Kidney (tissue), 14 donors: Measurements from ENCODE around the gene ADRA2B. TPM values are rescaled to one million over a fixed set of nuclear protein-coding genes. Genes with fewer than 3 reads are reported as not detected.
A peak's percentile ranks its signal among the peaks of the same experiment; 100 is the strongest.

Experiments
- DNase-seq, 5 donors: peaks; one replicate each; pipeline ENCODE4 v3.0.0-alpha.2; 2013 to 2020
- FAIRE-seq: peaks from 2 replicates; lab custom pipeline; 2012; peaks lifted over from hg19 to GRCh38; lab: Jason Lieb, UNC
- H3K27ac ChIP-seq, 2 donors: one replicate each; pipeline ENCODE4 v1.7.0; 2013; ENCODE audit warnings: low read depth in 2 of 2, low read length in 2 of 2, inconsistent platforms in 1 of 2
- H3K27me3 ChIP-seq: one replicate; pipeline ENCODE4 v1.7.1; 2013; ENCODE audit warnings: low read length, inconsistent platforms; ENCODE audit not compliant: control insufficient read depth, insufficient read depth
- H3K36me3 ChIP-seq, 3 donors: one replicate each; pipeline versions ENCODE4 v1.7.0 to v1.7.1; 2013; ENCODE audit warnings: low read length in 3 of 3, control low read depth in 1 of 3, inconsistent platforms in 1 of 3; ENCODE audit not compliant: insufficient read depth in 3 of 3, control insufficient read depth in 2 of 3
- H3K4me1 ChIP-seq, 3 donors: one replicate each; pipeline versions ENCODE4 v1.7.0 to v1.7.1; 2013; ENCODE audit warnings: low read length in 3 of 3, inconsistent platforms in 1 of 3, low read depth in 1 of 3; ENCODE audit not compliant: control insufficient read depth in 2 of 3, insufficient read depth in 2 of 3
- H3K4me3 ChIP-seq, 3 donors: one replicate each; pipeline versions ENCODE4 v1.7.0 to v1.8.1; 2013; ENCODE audit warnings: low read length in 3 of 3, control low read depth in 1 of 3, inconsistent platforms in 1 of 3
- H3K9ac ChIP-seq, 3 donors: one replicate each; pipeline versions ENCODE4 v1.7.0 to v1.7.1; 2013; ENCODE audit warnings: low read length in 3 of 3, control low read depth in 1 of 3, inconsistent platforms in 1 of 3
- H3K9me3 ChIP-seq, 3 donors: one replicate each; pipeline versions ENCODE4 v1.7.0 to v1.7.1; 2013; ENCODE audit warnings: low read length in 3 of 3, control low read depth in 1 of 3, inconsistent platforms in 1 of 3; ENCODE audit not compliant: control insufficient read depth in 2 of 3, insufficient read depth in 1 of 3
- CTCF ChIP-seq: IDR thresholded peaks from 3 replicates; pipeline ENCODE4 v1.5.1; 2012; ENCODE audit warnings: mild to moderate bottlenecking, moderate library complexity, borderline replicate concordance; ENCODE audit not compliant: insufficient read depth; ENCODE audit errors: extremely low read depth
- intact Hi-C: fragments of 100-400 bp; cut with DNase I; formaldehyde crosslinking; loops from one replicate; pipeline ENCODE4 v1.11.1; 2022
- polyA plus RNA-seq: library from polyadenylated mRNA; stranded (reverse); fragments of 350-450 nt; fragmentation: Illumina TruSeq; extraction: RNeasy Lipid Tissue Mini Kit (QIAGEN cat#74804); gene quantifications from one replicate; pipeline ENCODE4 v1.2.3, GENCODE V29; 2014; ENCODE audit warnings: low read depth, low replicate concordance; ENCODE audit not compliant: insufficient read depth
- total RNA-seq: library from RNA; stranded (reverse); fragmentation: NEBNext Ultra II Directional; extraction: Animal tissue kit (Norgen Biotek cat#: 25700); gene quantifications from one replicate; pipeline ENCODE4 v1.2.1, GENCODE V29; 2021
- donor health status: control.
- donor health status: control.
- donor health status: control.
- donor health status: control.
- donor health status: control.
- donor health status: DM: yes; HTN: yes; CAD: no.
- donor health status: Normal renal cell carcinoma (clear cell type).

Gene ADRA2B
- total and polyA plus RNA-seq, 2 donors from 2014 or later, result 1.4 to 4.8 TPM

GRCh38 chr2:96153291-96153713 is 36.9 kb upstream of the ADRA2B start:
- Histone ChIP-seq H3K4me3 (no peak overlapping the region), H3K27ac (no peak overlapping the region), H3K4me1 (no peaks in the 10 kb centered on the region), H3K27me3 (no peaks in the 10 kb centered on the region), H3K36me3 (no peaks in the 10 kb centered on the region), H3K9me3 (no peaks in the 10 kb centered on the region), H3K9ac (no peak overlapping the region)
- DNase-seq, result peak in 1 of 5 donors; percentile 40
- no peak for FAIRE-seq
- intact Hi-C loops, result no loop called here
- no peak for TF ChIP-seq CTCF

GRCh38 chr2:96152304-96153161 is 36.2 kb upstream of the ADRA2B start:
- no peak for TF ChIP-seq CTCF
- intact Hi-C loops, result no loop called here
- Histone ChIP-seq H3K27me3 (no peaks in the 10 kb centered on the region), H3K36me3 (no peaks in the 10 kb centered on the region), H3K4me1 (no peaks in the 10 kb centered on the region), H3K27ac (no peak overlapping the region), H3K9me3 (no peaks in the 10 kb centered on the region), H3K4me3 (no peak overlapping the region), H3K9ac (no peak overlapping the region)
- no peak for FAIRE-seq
- peak in 2 of 5 donors; percentile 39 to 56 for DNase-seq

GRCh38 chr2:96151595-96152303 is 35.4 kb upstream of the ADRA2B start:
- TF ChIP-seq CTCF, result no peak
- H3K36me3 ChIP-seq, result no peaks in the 10 kb centered on the region
- no peak overlapping the region for H3K9ac ChIP-seq
- H3K4me3 ChIP-seq, result no peak overlapping the region
- intact Hi-C loops, result no loop called here
- H3K27me3 ChIP-seq, result no peaks in the 10 kb centered on the region
- FAIRE-seq, result no peak
- no peak for DNase-seq
- H3K4me1 ChIP-seq, result peaks cover 0 to 5% (median 0%) of the 10 kb centered on the region in 3 donors
- no peak overlapping the region for H3K27ac ChIP-seq
- no peaks in the 10 kb centered on the region for H3K9me3 ChIP-seq
